Stimulated activated CD4-positive, alpha-beta T cell treated with anti-CD3 and anti-CD28 coated beads, Interleukin-12 subunit alpha, Interleukin-12 subunit beta, amount 100 ng/mL, for 24 hours (primary cell): ENCODE results near the gene CRBN.

Source experiments
- DNase-seq, 2 experiments: peaks; one replicate each; pipeline ENCODE4 v3.0.0-alpha.2; 2020; ENCODE audit warnings: low read depth in 2 of 2

The CRBN gene

DNA sequence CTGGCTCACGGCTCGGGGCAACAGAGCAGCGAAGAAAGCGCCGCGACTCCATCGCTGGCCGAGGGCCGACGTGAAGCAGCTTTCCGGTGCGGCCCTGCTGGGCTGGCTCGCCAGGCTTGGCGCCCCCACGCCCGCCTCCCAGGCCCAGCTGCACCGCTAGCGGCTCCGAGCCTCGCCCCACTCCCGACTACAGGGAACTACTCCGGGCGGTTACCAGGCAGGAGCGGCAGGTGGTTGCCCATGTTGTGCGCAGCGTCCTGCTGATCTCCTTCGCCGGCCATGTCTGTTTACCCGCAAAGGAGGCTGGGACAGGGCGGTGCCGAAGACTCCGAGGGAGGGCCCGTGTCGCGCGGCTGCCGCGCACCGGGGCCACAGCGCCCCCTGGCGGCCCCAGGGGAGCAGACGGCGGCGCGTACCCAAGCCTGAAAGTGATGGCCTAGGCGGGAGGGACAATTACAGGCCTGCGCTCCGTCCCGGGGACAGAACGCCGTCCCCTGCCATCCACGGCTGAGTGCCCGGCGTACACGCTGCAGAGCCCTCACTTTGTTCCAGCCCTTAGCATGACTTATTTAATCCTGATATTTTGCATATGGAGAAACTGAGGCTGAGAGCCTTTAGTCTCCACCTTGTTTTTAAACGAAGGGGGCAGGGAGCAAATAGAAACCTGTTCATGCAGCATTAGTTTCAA, at the start of gene CRBN:
CRBN (minus strand) TSS at position 285 of the 688 bp plus-strand sequence; CDS start at position 281, 4 bp downstream.
- peak; percentile 79 for DNase-seq

- DNase-seq, result no peak
Observed at GRCh38 chr3:3227640-3228039, 48.1 kb upstream of the CRBN start.

DNA sequence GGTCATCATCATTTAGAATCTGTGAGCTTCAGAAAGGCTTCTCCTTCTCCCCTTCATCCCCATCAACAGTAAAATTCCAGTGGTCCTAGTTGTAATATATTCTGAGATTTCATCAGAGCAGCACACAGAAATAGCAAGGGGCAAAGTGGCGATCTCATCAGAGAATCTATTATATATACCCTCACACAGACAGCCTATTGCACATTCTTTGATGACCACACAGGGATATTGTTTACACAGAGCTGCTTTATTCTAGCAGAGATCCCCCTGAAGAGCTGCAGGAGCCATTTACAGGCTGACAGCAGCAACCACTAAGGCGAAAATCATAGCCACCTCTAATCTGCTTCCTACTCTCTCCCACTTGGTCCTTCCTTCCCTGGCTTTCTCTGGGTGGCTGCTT, 42.0 kb upstream of the CRBN start:
- DNase-seq, result no peak

GRCh38 chr3:3216401-3216800, 36.9 kb upstream of the CRBN start:
- DNase-seq, result no peak

GRCh38 chr3:3212781-3213440, 33.4 kb upstream of the CRBN start:
- no peak for DNase-seq

DNA sequence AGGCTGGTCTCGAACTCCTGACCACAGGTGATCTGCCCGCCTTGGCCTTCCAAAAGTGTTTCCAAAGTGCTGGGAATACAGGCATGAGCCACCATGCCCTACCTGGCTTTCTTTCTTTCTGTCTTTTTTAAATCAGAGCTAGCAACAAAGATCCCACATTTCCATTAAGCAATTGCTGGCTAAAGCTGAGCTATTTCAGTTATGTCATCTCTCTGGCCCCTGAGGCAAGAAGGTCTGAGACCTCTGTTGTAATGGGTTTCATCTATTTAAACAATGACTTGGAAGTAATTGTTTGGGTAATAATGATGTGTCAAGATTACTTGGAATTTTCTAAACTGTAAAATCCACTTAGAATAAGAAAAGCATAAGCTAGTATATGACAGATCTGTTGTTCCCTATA, 30.2 kb upstream of the CRBN start:
- no peak for DNase-seq

- DNase-seq, result no peak
Observed at GRCh38 chr3:3209057-3209456, 29.6 kb upstream of the CRBN start.

DNA sequence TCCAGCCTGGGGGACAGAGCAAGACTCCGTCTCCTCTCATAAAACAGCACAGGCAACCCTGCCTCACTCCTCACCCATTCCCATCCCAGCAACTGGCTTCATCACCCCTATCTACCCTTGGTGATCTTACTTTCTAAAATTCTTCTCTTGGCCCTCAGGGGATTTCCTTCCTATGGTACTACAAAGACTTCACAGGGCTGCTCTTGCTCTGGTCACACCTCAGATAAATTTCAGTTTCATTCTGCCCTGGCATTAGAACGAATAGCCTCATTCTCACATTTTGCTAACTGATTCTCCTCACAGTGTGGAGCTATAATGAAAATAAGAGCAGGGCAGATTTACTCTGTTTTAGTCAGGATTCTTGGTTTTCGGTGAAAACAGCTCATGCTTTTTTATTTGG, 22.1 kb upstream of the CRBN start:
- no peak for DNase-seq

GRCh38 chr3:3200632-3201212, 21.2 kb upstream of the CRBN start:
- peak in 1 of 2 experiments; percentile 2 for DNase-seq

- no peak for DNase-seq
Observed at GRCh38 chr3:3199306-3199705, 19.8 kb upstream of the CRBN start.

GRCh38 chr3:3196148-3196861, 16.8 kb upstream of the CRBN start:
- DNase-seq, result no peak

DNA sequence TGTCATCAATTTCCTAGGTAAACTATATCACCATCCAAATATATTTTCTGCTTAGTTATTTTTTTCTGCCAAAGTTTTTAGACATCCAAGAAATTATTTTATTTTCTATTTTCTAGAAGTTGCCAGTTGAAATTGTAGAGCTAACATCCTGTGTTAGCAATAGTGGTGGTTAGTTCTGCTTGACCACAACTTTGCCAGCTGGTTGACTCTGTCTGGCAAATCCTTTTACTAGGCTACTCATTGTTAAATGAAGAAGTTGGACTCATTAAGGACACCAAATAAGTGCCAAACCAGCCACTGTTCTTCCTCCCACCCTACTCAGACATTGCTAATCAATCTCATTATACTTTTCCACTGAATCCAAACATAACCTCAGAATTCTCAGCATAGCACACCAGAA, 15.4 kb upstream of the CRBN start:
- no peak for DNase-seq

GRCh38 chr3:3192286-3192675, 12.8 kb upstream of the CRBN start:
- no peak for DNase-seq

DNA sequence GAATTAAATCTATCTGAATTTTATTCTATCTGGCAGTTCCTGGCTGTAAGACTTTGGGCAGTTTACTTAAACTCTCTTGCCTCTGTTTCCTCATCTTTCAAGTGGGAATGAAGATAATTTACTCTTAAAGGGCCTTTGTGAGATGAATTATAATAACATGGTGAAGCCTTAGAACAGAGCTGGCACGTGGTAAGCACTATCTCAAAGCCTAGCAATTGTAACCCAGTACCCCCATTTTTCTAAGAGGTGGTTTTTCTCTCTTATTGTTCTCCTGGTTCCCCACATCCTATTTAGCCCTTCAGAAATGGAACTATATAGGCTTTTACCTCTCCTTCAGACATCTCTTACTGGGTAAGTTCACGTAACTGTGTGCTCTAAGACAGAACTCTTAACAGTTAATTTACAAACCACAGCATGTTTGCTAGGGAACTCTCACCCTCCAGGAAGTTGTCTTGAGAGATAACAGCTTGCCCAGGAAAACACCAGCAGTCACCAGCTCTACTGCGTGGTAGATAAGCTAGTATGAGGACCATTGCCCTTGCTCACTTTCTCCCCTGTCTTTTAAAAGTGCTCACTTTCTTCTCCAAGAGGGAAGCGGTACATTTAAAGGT, 12.3 kb upstream of the CRBN start:
- no peak for DNase-seq

DNA sequence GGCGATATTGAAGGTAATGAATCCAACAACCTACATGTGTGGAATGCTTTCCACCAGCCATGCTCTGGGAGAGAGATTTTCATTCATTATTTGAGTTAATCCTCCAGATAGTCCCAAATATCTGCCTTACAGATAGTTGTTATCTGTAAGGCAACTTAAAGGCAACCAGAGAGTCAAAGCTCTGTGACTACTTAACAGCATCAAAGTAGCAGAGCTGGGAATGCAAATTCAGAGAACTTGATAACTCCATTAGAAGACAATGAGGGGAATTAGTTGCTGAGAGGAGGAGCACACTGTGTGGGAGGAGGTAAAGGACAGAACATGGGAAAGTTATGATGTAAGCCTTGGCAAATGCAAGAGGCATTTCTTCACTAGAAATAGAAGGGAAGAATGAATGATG, 10.5 kb upstream of the CRBN start:
- DNase-seq, result no peak

- DNase-seq, result no peak
Observed at GRCh38 chr3:3189102-3189727, 9.7 kb upstream of the CRBN start.

GRCh38 chr3:3184876-3185275, 5.4 kb upstream of the CRBN start:
- DNase-seq, result no peak

GRCh38 chr3:3180456-3180855, 965 bp upstream of the CRBN start:
- DNase-seq, result no peak

GRCh38 chr3:3178498-3179328, 778 bp downstream of the CRBN start:
- DNase-seq, result no peak

GRCh38 chr3:3177861-3178497, 1.5 kb downstream of the CRBN start:
- no peak for DNase-seq
